Measurements from ENCODE around the gene ARID4B. TPM values are rescaled to one million over a fixed set of nuclear protein-coding genes. Genes with fewer than 3 reads are reported as not detected.

ARID4B gene
- total RNA-seq, 1 experiment from 2014 or later: 48.7 TPM

- no peak overlapping the region for H3K4me3 Mint-ChIP-seq (ENCODE audit: unreplicated experiment)
- CTCF ChIA-PET: interaction anchor here (0.7 to 5.1 kb wide), 2 partner anchors 23 to 26 kb away, joined by 5 to 25 read pairs; no protein-coding TSS in a partner anchor
- intact Hi-C loops (cut with micrococcal nuclease): no loop called here
Measured at GRCh38 chr1:235130766-235131270, 197.2 kb downstream of the ARID4B start.

DNA sequence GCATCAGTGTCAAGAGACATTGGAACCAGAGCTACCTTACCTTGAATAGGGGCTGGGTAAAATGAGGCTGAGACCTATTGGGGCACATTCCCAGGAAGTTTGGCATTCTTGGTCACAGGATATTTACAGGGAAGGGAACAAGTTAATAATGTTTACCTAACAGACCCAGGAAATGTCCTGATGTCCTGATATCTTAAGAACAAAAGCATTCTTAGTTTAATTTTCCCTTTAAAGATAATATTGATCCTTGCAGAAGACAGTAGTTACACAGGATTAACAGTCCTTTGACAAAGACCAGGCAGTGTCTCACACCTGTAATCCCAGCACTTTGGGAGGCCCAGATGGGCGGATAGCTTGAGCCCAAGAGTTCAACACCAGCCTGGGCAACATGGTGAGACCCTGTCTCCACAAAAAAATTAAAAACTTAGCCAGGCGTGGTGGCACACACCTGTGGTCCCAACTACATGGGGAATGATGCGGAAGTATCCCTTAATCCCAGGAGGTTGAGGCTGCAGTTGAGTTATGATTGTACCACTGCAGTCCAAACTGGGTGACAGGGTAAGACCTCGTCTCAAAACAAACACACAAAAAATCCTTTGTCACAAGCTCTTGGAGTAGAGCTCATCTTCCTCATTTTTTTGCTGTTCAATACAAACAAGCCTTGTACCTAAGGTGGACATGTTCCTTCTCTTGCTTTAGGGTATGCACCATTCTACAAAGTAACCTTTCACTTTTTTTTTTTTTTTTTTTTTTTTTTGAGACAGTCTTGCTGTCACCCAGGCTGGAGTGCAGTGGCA is 198.0 kb downstream of the ARID4B start:
- peak overlapping the region; percentile 99 for H3K27ac Mint-ChIP-seq (ENCODE audit: low read depth, unreplicated experiment)
- H3K27me3 Mint-ChIP-seq (ENCODE audit: insufficient read depth, unreplicated experiment): no peaks in the 10 kb centered on the region
- TF ChIP-seq, protein P1, sequence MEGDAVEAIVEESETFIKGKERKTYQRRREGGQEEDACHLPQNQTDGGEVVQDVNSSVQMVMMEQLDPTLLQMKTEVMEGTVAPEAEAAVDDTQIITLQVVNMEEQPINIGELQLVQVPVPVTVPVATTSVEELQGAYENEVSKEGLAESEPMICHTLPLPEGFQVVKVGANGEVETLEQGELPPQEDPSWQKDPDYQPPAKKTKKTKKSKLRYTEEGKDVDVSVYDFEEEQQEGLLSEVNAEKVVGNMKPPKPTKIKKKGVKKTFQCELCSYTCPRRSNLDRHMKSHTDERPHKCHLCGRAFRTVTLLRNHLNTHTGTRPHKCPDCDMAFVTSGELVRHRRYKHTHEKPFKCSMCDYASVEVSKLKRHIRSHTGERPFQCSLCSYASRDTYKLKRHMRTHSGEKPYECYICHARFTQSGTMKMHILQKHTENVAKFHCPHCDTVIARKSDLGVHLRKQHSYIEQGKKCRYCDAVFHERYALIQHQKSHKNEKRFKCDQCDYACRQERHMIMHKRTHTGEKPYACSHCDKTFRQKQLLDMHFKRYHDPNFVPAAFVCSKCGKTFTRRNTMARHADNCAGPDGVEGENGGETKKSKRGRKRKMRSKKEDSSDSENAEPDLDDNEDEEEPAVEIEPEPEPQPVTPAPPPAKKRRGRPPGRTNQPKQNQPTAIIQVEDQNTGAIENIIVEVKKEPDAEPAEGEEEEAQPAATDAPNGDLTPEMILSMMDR (IDR thresholded peaks at IDR 0.05; ENCODE audit: unreplicated experiment): no peak
- intact Hi-C loops (cut with micrococcal nuclease): no loop called here
- H3K36me3 Mint-ChIP-seq (ENCODE audit: insufficient read depth, unreplicated experiment): peaks cover 85% of the 10 kb centered on the region
- CTCF ChIA-PET: interaction anchor here (0.5 to 5.1 kb wide), 7 partner anchors 22 to 644 kb away, joined by 3 to 25 read pairs (median 4); no protein-coding TSS in a partner anchor
- DNase-seq (ENCODE audit: unreplicated experiment): no peak
- POLR2A ChIA-PET: interaction anchor here (0.6 to 11.9 kb wide), 23 partner anchors 8 to 773 kb away, joined by 3 to 149 read pairs (median 4); partner anchors contain the start of genes RBM34 and TBCE
- H3K4me1 Mint-ChIP-seq (ENCODE audit: insufficient read depth, unreplicated experiment): peaks cover 15% of the 10 kb centered on the region
- BruUV-seq (replicated peaks): no TSS peak
- H3K9me3 Mint-ChIP-seq (ENCODE audit: unreplicated experiment): no peaks in the 10 kb centered on the region
- peak overlapping the region; percentile 100 for H3K4me3 Mint-ChIP-seq (ENCODE audit: unreplicated experiment)

More at GRCh38 chr1:235130766-235131270, 197.2 kb downstream of the ARID4B start:
- no peak for DNase-seq (ENCODE audit: unreplicated experiment)
- POLR2A ChIA-PET: interaction anchor here (0.6 to 4.7 kb wide), 7 partner anchors 8 to 66 kb away, joined by 3 to 131 read pairs (median 3); partner anchors contain the start of gene RBM34
- no TSS peak for BruUV-seq (replicated peaks)
- TF ChIP-seq, protein P1 (IDR thresholded peaks at IDR 0.05; ENCODE audit: unreplicated experiment): no peak
- peaks cover 90% of the 10 kb centered on the region for H3K36me3 Mint-ChIP-seq (ENCODE audit: insufficient read depth, unreplicated experiment)
- peaks cover 12% of the 10 kb centered on the region for H3K4me1 Mint-ChIP-seq (ENCODE audit: insufficient read depth, unreplicated experiment)
- no peaks in the 10 kb centered on the region for H3K27me3 Mint-ChIP-seq (ENCODE audit: insufficient read depth, unreplicated experiment)
- no peaks in the 10 kb centered on the region for H3K9me3 Mint-ChIP-seq (ENCODE audit: unreplicated experiment)
- no peak overlapping the region for H3K27ac Mint-ChIP-seq (ENCODE audit: low read depth, unreplicated experiment)

GRCh38 chr1:235128456-235129328 is 199.3 kb downstream of the ARID4B start, which contains the start of gene TOMM20:
TOMM20 (minus strand) TSS chr1:235128837; CDS start chr1:235128715, 122 bp downstream.
- intact Hi-C loops (cut with micrococcal nuclease): no loop called here
- no peaks in the 10 kb centered on the region for H3K27me3 Mint-ChIP-seq (ENCODE audit: insufficient read depth, unreplicated experiment)
- peaks cover 80% of the 10 kb centered on the region for H3K36me3 Mint-ChIP-seq (ENCODE audit: insufficient read depth, unreplicated experiment)
- H3K4me1 Mint-ChIP-seq (ENCODE audit: insufficient read depth, unreplicated experiment): peaks cover 23% of the 10 kb centered on the region
- TSS peak; percentile 49 for BruUV-seq (replicated peaks)
- ChIA-PET CTCF (interaction anchor here (0.5 to 5.1 kb wide), 5 partner anchors 24 to 642 kb away, joined by 3 to 25 read pairs (median 4); no protein-coding TSS in a partner anchor), POLR2A (interaction anchor here (0.6 to 11.9 kb wide), 41 partner anchors 9 to 947 kb away, joined by 3 to 149 read pairs (median 4); partner anchors contain the start of genes ARID4B, B3GALNT2, GGPS1 and RBM34)
- TF ChIP-seq, protein P1 (IDR thresholded peaks at IDR 0.05; ENCODE audit: unreplicated experiment): no peak
- DNase-seq (ENCODE audit: unreplicated experiment): peak; percentile 100
- peak within 1 kb of the TSS; percentile 99 for H3K27ac Mint-ChIP-seq (ENCODE audit: low read depth, unreplicated experiment)
- peak within 1 kb of the TSS; percentile 100 for H3K4me3 Mint-ChIP-seq (ENCODE audit: unreplicated experiment)
- no peaks in the 10 kb centered on the region for H3K9me3 Mint-ChIP-seq (ENCODE audit: unreplicated experiment)

Measured in MCF 10A (cell line).